Cardiac muscle cell (in vitro differentiated cells and primary cell): ENCODE results near the gene RARS1. TPM values are rescaled to one million over a fixed set of nuclear protein-coding genes. Genes with fewer than 3 reads are reported as not detected.

ENCODE experiments used
- DNase-seq, 2 donors: peaks; one replicate each; pipeline versions ENCODE4 v3.0.0 to v3.0.0-alpha.2; 2010 to 2017; ENCODE audit warnings: low read depth in 1 of 2, low spot score in 1 of 2
- H3K27ac ChIP-seq: fragments of 200-600 bp; sonication (generic); 2 replicates; pipeline ENCODE4 v1.5.1; 2016
- H3K27me3 ChIP-seq: fragments of 200-600 bp; sonication (generic); 2 replicates; pipeline ENCODE4 v1.6.0; 2016; ENCODE audit warnings: control low read depth
- H3K36me3 ChIP-seq: fragments of 200-600 bp; sonication (generic); 2 replicates; pipeline ENCODE4 v1.5.1; 2016; ENCODE audit warnings: control low read depth
- H3K4me1 ChIP-seq: fragments of 200-600 bp; sonication (generic); 2 replicates; pipeline ENCODE4 v1.8.1; 2017; ENCODE audit warnings: low read depth, mild to moderate bottlenecking, mixed run types
- H3K4me3 ChIP-seq: fragments of 200-600 bp; sonication (generic); 2 replicates; pipeline ENCODE4 v1.5.1; 2016; ENCODE audit warnings: mild to moderate bottlenecking
- H3K9me3 ChIP-seq: fragments of 200-600 bp; sonication (generic); 2 replicates; pipeline ENCODE4 v1.5.1; 2017; ENCODE audit warnings: low read depth, mild to moderate bottlenecking, control low read depth
- CTCF ChIP-seq: IDR thresholded peaks from 2 replicates; pipeline ENCODE4 v1.5.1; 2012; ENCODE audit warnings: low read depth, mild to moderate bottlenecking, low read length
- polyA plus RNA-seq: library from polyadenylated mRNA; unstranded; fragments of >200 nt; fragmentation: Nextera tagmentation; extraction: Ambion mirVana; gene quantifications from 2 replicates; pipeline ENCODE4 v1.2.1, GENCODE V29; 2016
- total RNA-seq: library from RNA; depleted of rRNA; stranded (reverse); fragments of >200 nt; gene quantifications from 2 replicates; pipeline ENCODE4 v1.2.3, GENCODE V29; 2016

The RARS1 gene
- total and polyA plus RNA-seq, 2 experiments from 2014 or later = 68.0 to 92.7 TPM

GRCh38 chr5:168502563-168503237 lies 16.4 kb downstream of the RARS1 start:
- H3K36me3 ChIP-seq = peaks cover 72% of the 10 kb centered on the region

GRCh38 chr5:168513861-168514428 lies 27.7 kb downstream of the RARS1 start:
- no peaks in the 10 kb centered on the region for H3K9me3 ChIP-seq
- DNase-seq = no peak
- no peak overlapping the region for H3K4me3 ChIP-seq
- no peaks in the 10 kb centered on the region for H3K27me3 ChIP-seq
- TF ChIP-seq CTCF = no peak
- peaks cover 64% of the 10 kb centered on the region for H3K36me3 ChIP-seq
- H3K27ac ChIP-seq = no peak overlapping the region
- no peaks in the 10 kb centered on the region for H3K4me1 ChIP-seq

More at GRCh38 chr5:168502563-168503237, 16.4 kb downstream of the RARS1 start:
- Histone ChIP-seq H3K27ac (no peak overlapping the region), H3K4me1 (no peaks in the 10 kb centered on the region), H3K4me3 (no peak overlapping the region), H3K9me3 (no peaks in the 10 kb centered on the region), H3K27me3 (no peaks in the 10 kb centered on the region)
- no peak for DNase-seq
- TF ChIP-seq CTCF = no peak

- TF ChIP-seq CTCF = no peak
- H3K36me3 ChIP-seq = no peaks in the 10 kb centered on the region
Observed at GRCh38 chr5:168525856-168526255, 39.6 kb downstream of the RARS1 start.

GRCh38 chr5:168527756-168528295 lies 41.6 kb downstream of the RARS1 start:
- TF ChIP-seq CTCF = no peak
- no peak for DNase-seq
- Histone ChIP-seq H3K4me3 (no peak overlapping the region), H3K4me1 (no peaks in the 10 kb centered on the region), H3K27me3 (peaks cover 57% of the 10 kb centered on the region), H3K9me3 (no peaks in the 10 kb centered on the region), H3K27ac (no peak overlapping the region), H3K36me3 (no peaks in the 10 kb centered on the region)

More at GRCh38 chr5:168525856-168526255, 39.6 kb downstream of the RARS1 start:
- no peaks in the 10 kb centered on the region for H3K4me1 ChIP-seq
- H3K9me3 ChIP-seq = no peaks in the 10 kb centered on the region
- peaks cover 37% of the 10 kb centered on the region for H3K27me3 ChIP-seq
- H3K27ac ChIP-seq = no peak overlapping the region
- no peak overlapping the region for H3K4me3 ChIP-seq
- DNase-seq = no peak

- Histone ChIP-seq H3K4me3 (peak within 1 kb of the TSS; percentile 30), H3K27ac (no peak within 1 kb of the TSS), H3K36me3 (no peaks in the 10 kb centered on the region), H3K4me1 (no peaks in the 10 kb centered on the region), H3K27me3 (peaks cover 58% of the 10 kb centered on the region), H3K9me3 (no peaks in the 10 kb centered on the region)
- TF ChIP-seq CTCF = no peak
- DNase-seq = peak; percentile 53 to 85
Observed at GRCh38 chr5:168528521-168529373, 42.5 kb downstream of the RARS1 start, which contains the start of gene FBLL1. FBLL1 (plus strand) TSS chr5:168529305; CDS start chr5:168529505, 200 bp downstream.
